HG02943 (cell line): ENCODE measurements around the gene ELMOD1.

ENCODE experiments used
- ATAC-seq: cut with Tn5 transposase; IDR thresholded peaks from one replicate; pipeline ENCODE4 v1.9.1; 2021; ENCODE audit warnings: mild to moderate bottlenecking, low read depth, moderate library complexity; ENCODE audit not compliant: unreplicated experiment

ELMOD1 gene

GRCh38 chr11:107711861-107712755, 121.2 kb downstream of the ELMOD1 start, which contains the start of gene SLN:
Gene SLN, minus strand, starts transcription at chr11:107712056.
- no peak for ATAC-seq

- no peak for ATAC-seq
Measured at GRCh38 chr11:107713009-107713408, 122.1 kb downstream of the ELMOD1 start.
